ENCODE data around the gene CCDC12. TPM values are rescaled to one million over a fixed set of nuclear protein-coding genes. Genes with fewer than 3 reads are reported as not detected.

Gene CCDC12
- total and polyA plus RNA-seq, 9 of the 15 experiments (the other 6 are each of a cell fraction or from before 2014, with no cell fraction given), result 8.9 to 201 (median 86.9) TPM

- peak; percentile 77 for TF ChIP-seq SMARCE1 (IDR thresholded peaks at IDR 0.05)
- TF ChIP-seq MXI1 (IDR thresholded peaks at IDR 0.05; ENCODE audit: low read depth, low read length), result 0 out of 2 replicates have a peak, but pooled peaks have one; percentile 11
- peak; percentile 84 for TF ChIP-seq BCOR (IDR thresholded peaks at IDR 0.05)
- TF ChIP-seq CREB3L1 (IDR thresholded peaks at IDR 0.05; ENCODE audit: borderline replicate concordance, low read depth), result peak; percentile 90; the same call in 1 of the 2 replicates
- no peak for TF ChIP-seq ZNF445 (CRISPR knock-in tag; IDR thresholded peaks at IDR 0.05; ENCODE audit: low read depth)
- TF ChIP-seq ETV1 (tag; conservative IDR thresholded peaks at IDR 0.05; ENCODE audit: low read depth), result peak; percentile 100
- TF ChIP-seq MAFF (IDR thresholded peaks at IDR 0.05; ENCODE audit: low read length), result peak; percentile 59; the same call in 1 of the 2 replicates
- 0 out of 2 replicates have a peak, but pooled peaks have one; percentile 11 for TF ChIP-seq HLTF (IDR thresholded peaks at IDR 0.05)
- TF ChIP-seq, protein P1, sequence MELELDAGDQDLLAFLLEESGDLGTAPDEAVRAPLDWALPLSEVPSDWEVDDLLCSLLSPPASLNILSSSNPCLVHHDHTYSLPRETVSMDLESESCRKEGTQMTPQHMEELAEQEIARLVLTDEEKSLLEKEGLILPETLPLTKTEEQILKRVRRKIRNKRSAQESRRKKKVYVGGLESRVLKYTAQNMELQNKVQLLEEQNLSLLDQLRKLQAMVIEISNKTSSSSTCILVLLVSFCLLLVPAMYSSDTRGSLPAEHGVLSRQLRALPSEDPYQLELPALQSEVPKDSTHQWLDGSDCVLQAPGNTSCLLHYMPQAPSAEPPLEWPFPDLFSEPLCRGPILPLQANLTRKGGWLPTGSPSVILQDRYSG (tag; conservative IDR thresholded peaks at IDR 0.05; ENCODE audit: low read depth), result peak; percentile 58; the same call in 1 of the 2 replicates
- TF ChIP-seq NFATC3 (IDR thresholded peaks at IDR 0.05), result no peak
- peak; percentile 84 for TF ChIP-seq ZNF644 (tag; IDR thresholded peaks at IDR 0.05; ENCODE audit: low read depth)
- TF ChIP-seq CHD4 (IDR thresholded peaks at IDR 0.05; ENCODE audit: insufficient read depth, insufficient replicate concordance, low read depth, low read length, poor library complexity, severe bottlenecking), result no peak
- TF ChIP-seq E2F4 (CRISPR knock-in tag; IDR thresholded peaks at IDR 0.05; ENCODE audit: low read depth), result peak; percentile 53; the same call in 1 of the 2 replicates
- TF ChIP-seq ZC3H11A (IDR thresholded peaks at IDR 0.05; ENCODE audit: low read depth, low read length), result peak; percentile 78; the same call in 1 of the 2 replicates
- no peak for TF ChIP-seq HEY1 (CRISPR knock-in tag; IDR thresholded peaks at IDR 0.05; ENCODE audit: borderline replicate concordance)
- peak; percentile 47; the same call in 1 of the 2 replicates for TF ChIP-seq ZNF384 (IDR thresholded peaks at IDR 0.05; ENCODE audit: low read depth, low read length)
- no peak for TF ChIP-seq TBP (optimal IDR thresholded peaks at IDR 0.05; ENCODE audit: low read depth, low read length)
- TF ChIP-seq SMARCC2 (IDR thresholded peaks at IDR 0.05; ENCODE audit: low read depth), result peak; percentile 71; the same call in 1 of the 2 replicates
- peak; percentile 91 for TF ChIP-seq XRCC5 (IDR thresholded peaks at IDR 0.05; ENCODE audit: low read depth, low read length)
- TF ChIP-seq, protein P2, sequence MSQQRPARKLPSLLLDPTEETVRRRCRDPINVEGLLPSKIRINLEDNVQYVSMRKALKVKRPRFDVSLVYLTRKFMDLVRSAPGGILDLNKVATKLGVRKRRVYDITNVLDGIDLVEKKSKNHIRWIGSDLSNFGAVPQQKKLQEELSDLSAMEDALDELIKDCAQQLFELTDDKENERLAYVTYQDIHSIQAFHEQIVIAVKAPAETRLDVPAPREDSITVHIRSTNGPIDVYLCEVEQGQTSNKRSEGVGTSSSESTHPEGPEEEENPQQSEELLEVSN (IDR thresholded peaks at IDR 0.05; ENCODE audit: borderline replicate concordance in 1 of 2, extremely low read depth in 1 of 2, insufficient read depth in 1 of 2, insufficient read length in 1 of 2, low read depth in 1 of 2, low read length in 1 of 2, poor library complexity in 1 of 2, severe bottlenecking in 1 of 2), result peak in 1 of 2 experiments; percentile 55
- peak; percentile 74; the same call in 1 of the 2 replicates for TF ChIP-seq LCOR (CRISPR knock-in tag; IDR thresholded peaks at IDR 0.05)
- TF ChIP-seq, protein P3, sequence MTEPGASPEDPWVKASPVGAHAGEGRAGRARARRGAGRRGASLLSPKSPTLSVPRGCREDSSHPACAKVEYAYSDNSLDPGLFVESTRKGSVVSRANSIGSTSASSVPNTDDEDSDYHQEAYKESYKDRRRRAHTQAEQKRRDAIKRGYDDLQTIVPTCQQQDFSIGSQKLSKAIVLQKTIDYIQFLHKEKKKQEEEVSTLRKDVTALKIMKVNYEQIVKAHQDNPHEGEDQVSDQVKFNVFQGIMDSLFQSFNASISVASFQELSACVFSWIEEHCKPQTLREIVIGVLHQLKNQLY (CRISPR knock-in tag; conservative IDR thresholded peaks at IDR 0.05), result peak in 1 of 2 experiments; percentile 33; a peak in 1 of 4 replicates
Observed at GRCh38 chr3:46987743-46988401, 11.3 kb upstream of the CCDC12 start (continued).
